Fibroblast of pulmonary artery (primary cell): ENCODE data around the gene CREBBP.
"Not testable (repeated sequence)": the region's sequence is repeated elsewhere in the genome, so short reads cannot be mapped to it uniquely, and the experiment has no call there.

Experiments
- DNase-seq: peaks from one replicate; pipeline ENCODE4 v3.0.0-alpha.2; 2010; ENCODE audit warnings: low read depth
- H3K4me3 ChIP-seq: replicated peaks from 2 replicates; pipeline ENCODE4 v1.5.1; 2011; ENCODE audit warnings: low read depth, mild to moderate bottlenecking, control low read depth, low read length, moderate library complexity
- TF ChIP-seq, protein P1 (sequence below): IDR thresholded peaks from 2 replicates; pipeline ENCODE4 v1.5.1; 2011; ENCODE audit warnings: mild to moderate bottlenecking, control low read depth, low read length, inconsistent platforms; ENCODE audit errors: missing control alignments

CREBBP gene

GRCh38 chr16:3912897-3913296 is 32.4 kb upstream of the CREBBP start:
- no peak for DNase-seq
- no peak overlapping the region for H3K4me3 ChIP-seq
- TF ChIP-seq, protein P1, sequence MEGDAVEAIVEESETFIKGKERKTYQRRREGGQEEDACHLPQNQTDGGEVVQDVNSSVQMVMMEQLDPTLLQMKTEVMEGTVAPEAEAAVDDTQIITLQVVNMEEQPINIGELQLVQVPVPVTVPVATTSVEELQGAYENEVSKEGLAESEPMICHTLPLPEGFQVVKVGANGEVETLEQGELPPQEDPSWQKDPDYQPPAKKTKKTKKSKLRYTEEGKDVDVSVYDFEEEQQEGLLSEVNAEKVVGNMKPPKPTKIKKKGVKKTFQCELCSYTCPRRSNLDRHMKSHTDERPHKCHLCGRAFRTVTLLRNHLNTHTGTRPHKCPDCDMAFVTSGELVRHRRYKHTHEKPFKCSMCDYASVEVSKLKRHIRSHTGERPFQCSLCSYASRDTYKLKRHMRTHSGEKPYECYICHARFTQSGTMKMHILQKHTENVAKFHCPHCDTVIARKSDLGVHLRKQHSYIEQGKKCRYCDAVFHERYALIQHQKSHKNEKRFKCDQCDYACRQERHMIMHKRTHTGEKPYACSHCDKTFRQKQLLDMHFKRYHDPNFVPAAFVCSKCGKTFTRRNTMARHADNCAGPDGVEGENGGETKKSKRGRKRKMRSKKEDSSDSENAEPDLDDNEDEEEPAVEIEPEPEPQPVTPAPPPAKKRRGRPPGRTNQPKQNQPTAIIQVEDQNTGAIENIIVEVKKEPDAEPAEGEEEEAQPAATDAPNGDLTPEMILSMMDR: no peak

DNA sequence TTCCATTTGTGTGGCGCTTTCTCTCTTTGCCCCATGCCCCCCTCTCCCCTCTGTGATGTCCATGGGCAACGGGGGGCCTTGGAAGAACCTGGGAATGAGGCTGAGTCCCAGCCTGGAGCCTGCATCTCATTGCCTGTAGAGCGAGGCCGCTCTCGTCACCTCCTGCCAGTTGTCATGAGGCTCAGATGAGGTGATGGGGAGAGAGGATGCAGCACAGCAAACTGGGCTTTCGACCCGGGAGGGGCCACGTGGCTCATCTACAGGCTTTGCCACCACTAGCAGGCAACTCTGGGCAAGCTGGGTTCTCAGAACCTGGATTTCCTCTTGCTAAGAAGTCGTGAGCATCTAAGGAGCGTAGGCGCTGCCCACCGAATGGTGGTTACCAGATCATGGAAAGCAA is 31.9 kb upstream of the CREBBP start:
- no peak for DNase-seq
- TF ChIP-seq, protein P1: no peak

DNA sequence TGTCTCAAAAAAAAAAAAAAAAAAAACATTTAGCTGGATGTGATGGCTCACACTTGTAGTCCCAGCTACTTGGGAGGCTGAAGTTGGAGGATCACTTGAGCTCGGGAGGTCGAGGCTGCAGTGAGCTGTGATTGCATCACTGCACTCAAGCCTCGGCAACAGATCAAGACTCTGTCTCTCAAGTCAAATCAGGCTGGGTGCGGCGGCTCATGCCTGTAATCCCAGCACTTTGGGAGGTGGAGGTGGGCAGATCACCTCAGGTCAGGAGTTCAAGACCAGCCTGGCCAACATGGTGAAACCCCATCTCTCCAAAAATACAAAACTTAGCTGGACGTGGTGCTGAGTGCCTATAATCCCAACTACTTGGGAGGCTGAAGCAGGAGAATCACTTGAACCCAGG is 31.2 kb upstream of the CREBBP start:
- not testable (repeated sequence) for DNase-seq, H3K4me3 ChIP-seq

More for the DNA sequence above, 31.9 kb upstream of the CREBBP start:
- H3K4me3 ChIP-seq: no peak overlapping the region

- DNase-seq: no peak
- TF ChIP-seq, protein P1: no peak
These were observed 29.5 kb upstream of the CREBBP start for GRCh38 chr16:3909791-3910583.

GRCh38 chr16:3908951-3909437 is 28.5 kb upstream of the CREBBP start:
- TF ChIP-seq, protein P1: no peak
- DNase-seq: no peak
- H3K4me3 ChIP-seq: no peak overlapping the region

More at GRCh38 chr16:3909791-3910583, 29.5 kb upstream of the CREBBP start:
- H3K4me3 ChIP-seq: no peak overlapping the region

DNA sequence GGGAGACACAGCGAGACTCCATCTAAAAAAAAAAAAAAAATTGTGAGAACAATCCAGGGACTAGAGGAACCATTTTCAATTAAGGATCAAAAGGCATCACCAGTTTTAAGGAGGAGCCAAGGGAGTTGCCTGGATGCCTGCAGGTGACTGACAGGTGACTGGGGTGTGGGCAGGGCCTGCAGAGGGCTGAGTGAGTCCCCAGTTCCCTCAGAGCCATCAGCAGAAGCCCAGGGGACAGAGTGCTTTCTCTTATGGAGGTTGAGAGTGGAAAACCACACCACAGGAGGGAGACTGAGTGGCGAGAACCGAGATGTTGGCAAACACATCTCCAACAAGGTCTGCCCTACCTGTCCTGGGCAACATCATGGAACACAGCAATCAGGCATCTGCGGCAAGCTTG is 27.1 kb upstream of the CREBBP start:
- TF ChIP-seq, protein P1: no peak
- H3K4me3 ChIP-seq: no peak overlapping the region
- DNase-seq: no peak

DNA sequence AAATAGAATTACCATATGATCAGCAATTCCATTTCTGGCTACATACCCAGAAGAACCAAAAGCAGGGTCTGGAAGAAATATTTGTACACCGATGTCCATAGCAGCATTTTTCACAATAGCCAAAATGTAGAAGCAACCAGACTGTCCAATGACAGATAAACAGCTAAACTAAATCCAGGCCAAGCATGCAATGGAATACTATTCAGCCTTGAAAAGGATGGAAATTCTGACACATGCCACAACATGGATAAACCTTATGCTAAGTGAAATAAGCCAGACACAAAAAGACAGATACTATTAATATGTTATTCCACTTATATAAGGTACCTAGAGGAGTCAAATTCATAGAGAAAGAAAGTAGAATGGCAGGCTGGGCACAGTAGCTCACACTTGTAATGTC is 25.9 kb upstream of the CREBBP start:
- TF ChIP-seq, protein P1: no peak
- no peak overlapping the region for H3K4me3 ChIP-seq

More for the DNA sequence above, 25.9 kb upstream of the CREBBP start:
- no peak for DNase-seq
